HepG2 (cell line): ENCODE measurements around the gene SSBP2. TPM values are rescaled to one million over a fixed set of nuclear protein-coding genes. Genes with fewer than 3 reads are reported as not detected.

ENCODE experiments used
- ATAC-seq: fragments of 200-7000 bp; cut with Tn5 transposase; 3 replicates; pipeline ENCODE4 v1.9.1; 2020; ENCODE audit warnings: mild to moderate bottlenecking, moderate library complexity
- BruUV-seq: library from RNA; stranded (reverse); fragments of 400-500 nt; replicated peaks from 2 replicates; lab custom pipeline; 2021; lab: Mats Ljungman, UMichigan
- CTCF ChIA-PET: fragments of 300-600 bp; formaldehyde crosslinking; extraction: SDS; loops from one replicate; lab custom pipeline; 2021; ENCODE audit warnings: low total read pairs, inconsistent platforms, low intra/inter-chr PET ratio; lab: Yijun Ruan, JAX
- POLR2A ChIA-PET: fragments of 350-600 bp; sonication (Branson Sonifier 250); formaldehyde crosslinking; loops from one replicate; lab custom pipeline; 2020; ENCODE audit warnings: antibody characterized with exemption, inconsistent platforms; lab: Yijun Ruan, JAX
- DNase-seq: peaks from one replicate; pipeline ENCODE4 v3.0.0-alpha.2; 2015; ENCODE audit warnings: low spot score
- FAIRE-seq: peaks from 3 replicates; lab custom pipeline; 2011; peaks lifted over from hg19 to GRCh38; lab: Jason Lieb, UNC
- H2AFZ ChIP-seq: one replicate; pipeline ENCODE4 v1.6.1; 2011; ENCODE audit warnings: low read length, inconsistent platforms
- H3K27ac ChIP-seq: fragments of 300-600 bp; 3 replicates; pipeline ENCODE4 v1.8.0; 2011; ENCODE audit warnings: mixed run types, mild to moderate bottlenecking, mixed read lengths, low read length, inconsistent platforms; ENCODE audit not compliant: insufficient read depth; ENCODE audit errors: extremely low read length
- H3K27me3 ChIP-seq, 2 experiments: fragments of 200-600 bp in 1 of 2; 2 replicates in 1 of 2; 3 replicates in 1 of 2; pipeline versions ENCODE4 v1.6.0 to v1.8.0; 2011; ENCODE audit warnings: low read length in 2 of 2, mild to moderate bottlenecking in 2 of 2, moderate library complexity in 2 of 2, inconsistent platforms in 1 of 2; ENCODE audit not compliant: insufficient read depth in 2 of 2, control insufficient read depth in 1 of 2
- H3K36me3 ChIP-seq, 2 experiments: fragments of 200-600 bp in 1 of 2; replicated peaks in 1 of 2; 2 replicates in 1 of 2; 3 replicates in 1 of 2; pipeline versions ENCODE4 v1.5.1 to v1.8.0; 2011; ENCODE audit warnings: low read length in 2 of 2, inconsistent platforms in 1 of 2; ENCODE audit not compliant: insufficient read depth in 2 of 2, control insufficient read depth in 1 of 2
- H3K4me1 ChIP-seq: 2 replicates; pipeline ENCODE4 v1.5.1; 2012; ENCODE audit warnings: low read length, inconsistent platforms; ENCODE audit not compliant: insufficient read depth
- H3K4me2 ChIP-seq: 2 replicates; pipeline ENCODE4 v1.6.0; 2011; ENCODE audit warnings: low read depth, low read length, inconsistent platforms
- H3K4me3 ChIP-seq, 3 experiments: fragments of 200-600 bp in 1 of 3; sonication (generic), shearing (Covaris generic) in 1 of 3; replicated peaks in 1 of 3; 2 replicates each; pipeline ENCODE4 v1.5.1; 2011 to 2016; ENCODE audit warnings: low read length in 3 of 3, inconsistent platforms in 2 of 3, low read depth in 2 of 3, mild to moderate bottlenecking in 2 of 3, control low read depth in 1 of 3, mixed read lengths in 1 of 3; ENCODE audit not compliant: insufficient read depth in 1 of 3
- H3K79me2 ChIP-seq: one replicate; pipeline ENCODE4 v1.6.1; 2011; ENCODE audit warnings: low read length, inconsistent platforms; ENCODE audit not compliant: insufficient read depth
- H3K9ac ChIP-seq: 2 replicates; pipeline ENCODE4 v1.6.0; 2011; ENCODE audit warnings: mild to moderate bottlenecking, low read depth, low read length, inconsistent platforms; ENCODE audit not compliant: insufficient read depth
- H3K9me3 ChIP-seq: 2 replicates; pipeline ENCODE4 v1.5.1; 2012; ENCODE audit warnings: mild to moderate bottlenecking, low read length
- H4K20me1 ChIP-seq: 2 replicates; pipeline ENCODE4 v1.6.0; 2011; ENCODE audit warnings: inconsistent platforms, mild to moderate bottlenecking, low read length, moderate library complexity; ENCODE audit not compliant: insufficient read depth
- CBX5 ChIP-seq: sonication (generic); formaldehyde crosslinking; IDR thresholded peaks from 2 replicates; pipeline ENCODE4 v1.4.0; 2020; ENCODE audit warnings: missing genetic modification reagents, borderline replicate concordance
- FOXK1 ChIP-seq: sonication (generic); formaldehyde crosslinking; IDR thresholded peaks from 2 replicates; pipeline ENCODE4 v1.4.0; 2020; ENCODE audit warnings: low read depth, missing genetic modification reagents, borderline replicate concordance
- GATA4 ChIP-seq: sonication (generic); IDR thresholded peaks from 2 replicates; pipeline ENCODE4 v1.6.1; 2016; ENCODE audit warnings: antibody characterized with exemption, low read depth, borderline replicate concordance
- KDM4B ChIP-seq: sonication (generic); formaldehyde crosslinking; IDR thresholded peaks from 2 replicates; pipeline ENCODE4 v1.4.0; 2020; ENCODE audit warnings: missing genetic modification reagents
- MBNL3 ChIP-seq: fragments of 250-450 bp; sonication (Bioruptor Pico); conservative IDR thresholded peaks from 2 replicates; pipeline ENCODE4 v1.8.0; 2022; ENCODE audit warnings: mild to moderate bottlenecking, inconsistent platforms
- MLLT10 ChIP-seq: sonication (generic); formaldehyde crosslinking; IDR thresholded peaks from 2 replicates; pipeline ENCODE4 v1.4.0; 2020; ENCODE audit warnings: missing genetic modification reagents
- PHB2 ChIP-seq: fragments of 450-650 bp; IDR thresholded peaks from 2 replicates; pipeline ENCODE4 v1.6.1; 2018; ENCODE audit not compliant: partially characterized antibody
- TSC22D2 ChIP-seq: sonication (generic); formaldehyde crosslinking; IDR thresholded peaks from 2 replicates; pipeline ENCODE4 v1.5.1; 2020; ENCODE audit warnings: missing genetic modification reagents, mild to moderate bottlenecking, borderline replicate concordance
- ZNF317 ChIP-seq: sonication (generic); formaldehyde crosslinking; IDR thresholded peaks from 2 replicates; pipeline ENCODE4 v1.5.0; 2020; ENCODE audit warnings: mild to moderate bottlenecking, missing genetic modification reagents
- ZSCAN21 ChIP-seq: sonication (generic); formaldehyde crosslinking; IDR thresholded peaks from 2 replicates; pipeline ENCODE4 v1.8.0; 2022; ENCODE audit warnings: mild to moderate bottlenecking, missing genetic modification reagents, moderate library complexity, borderline replicate concordance
- in situ Hi-C: cut with HindIII; loops from 2 replicates; pipeline ENCODE4 v1.10.0; 2017; ENCODE audit warnings: low pct_unique_long_range_greater_than_20kb; ENCODE audit not compliant: extremely low pct_ligation_motif_present
- intact Hi-C: fragments of 100-400 bp; cut with micrococcal nuclease; formaldehyde crosslinking; loops from one replicate; pipeline ENCODE4 v1.10.0; 2022; ENCODE audit not compliant: unreplicated experiment
- polyA plus RNA-seq, 8 experiments: library from polyadenylated mRNA; depleted of rRNA in 3 of 8; stranded (reverse) in 7 of 8; unstranded in 1 of 8; fragments of >200 nt; fragmentation: Illumina TruSeq in 4 of 8; extraction: Trizol in 4 of 8; gene quantifications; 2 replicates each; pipeline versions ENCODE4 v1.2.1 to v1.2.3, GENCODE V29; 2011 to 2016; ENCODE audit warnings: low read depth in 4 of 8, missing spikeins in 1 of 8, mixed read lengths in 1 of 8; ENCODE audit not compliant: insufficient read depth in 1 of 8
- total RNA-seq, 5 experiments: library from RNA; depleted of rRNA; stranded (reverse); fragments of >200 nt; fragmentation: Illumina TruSeq; extraction: Trizol; gene quantifications; 2 replicates each; pipeline ENCODE4 v1.2.3, GENCODE V29; 2016; ENCODE audit warnings: low read depth in 1 of 5
- TF ChIP-seq, protein P1 (sequence below): sonication (generic); formaldehyde crosslinking; IDR thresholded peaks from 2 replicates; pipeline ENCODE4 v1.9.0; 2021; ENCODE audit warnings: missing genetic modification reagents, mild to moderate bottlenecking, borderline replicate concordance

The SSBP2 gene
- total and polyA plus RNA-seq, 2 of the 13 experiments (the other 11 are each of a cell fraction or from before 2014, with no cell fraction given): 0.16 TPM; not detected in 1

DNA sequence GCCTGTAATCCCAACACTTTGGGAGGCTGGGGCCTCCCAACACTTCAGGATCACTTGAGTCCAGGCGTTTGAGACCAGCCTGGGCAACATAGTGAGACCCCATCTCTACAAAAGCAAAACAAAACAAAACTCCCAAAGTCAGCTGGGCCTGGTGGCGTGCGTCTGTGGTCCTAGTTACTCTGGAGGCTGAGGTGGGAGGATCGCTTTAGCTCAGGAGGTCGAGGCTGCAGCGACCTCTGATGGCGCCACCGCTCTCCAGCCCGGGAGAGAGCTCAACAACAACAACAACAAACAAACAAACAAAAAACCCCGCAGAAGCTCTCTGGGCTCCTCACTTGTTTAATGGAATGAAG, 357.5 kb downstream of the SSBP2 start (continued):
- no peak for TF ChIP-seq PHB2
- no peak for TF ChIP-seq TSC22D2 (CRISPR knock-in tag)
- no peak for TF ChIP-seq MLLT10 (CRISPR knock-in tag)
- TF ChIP-seq KDM4B: no peak
- TF ChIP-seq CBX5: no peak

DNA sequence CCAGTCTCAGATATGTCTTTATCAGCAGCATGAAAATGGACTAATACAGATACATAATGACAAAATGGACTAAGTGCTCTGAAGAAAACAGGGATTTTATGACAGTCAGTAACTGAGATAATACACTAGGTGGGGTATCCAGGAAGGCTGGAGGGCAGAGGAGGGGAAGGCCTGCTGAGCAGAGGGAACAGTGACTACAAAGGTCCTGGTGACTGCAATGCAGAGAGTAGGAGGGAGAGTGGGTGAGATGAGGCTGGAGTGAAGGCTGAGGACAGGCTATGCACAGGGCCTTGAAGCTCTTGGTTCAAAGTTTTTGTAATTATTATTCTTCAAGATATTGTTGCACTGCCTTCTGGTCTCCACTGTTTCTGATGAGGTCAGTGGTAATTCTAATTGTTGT, 361.9 kb downstream of the SSBP2 start:
- TF ChIP-seq MBNL3 (CRISPR knock-in tag): no peak
- no peak for TF ChIP-seq GATA4
- no peak for TF ChIP-seq ZNF317 (CRISPR knock-in tag)
- TF ChIP-seq FOXK1: no peak
- TF ChIP-seq, protein P1, sequence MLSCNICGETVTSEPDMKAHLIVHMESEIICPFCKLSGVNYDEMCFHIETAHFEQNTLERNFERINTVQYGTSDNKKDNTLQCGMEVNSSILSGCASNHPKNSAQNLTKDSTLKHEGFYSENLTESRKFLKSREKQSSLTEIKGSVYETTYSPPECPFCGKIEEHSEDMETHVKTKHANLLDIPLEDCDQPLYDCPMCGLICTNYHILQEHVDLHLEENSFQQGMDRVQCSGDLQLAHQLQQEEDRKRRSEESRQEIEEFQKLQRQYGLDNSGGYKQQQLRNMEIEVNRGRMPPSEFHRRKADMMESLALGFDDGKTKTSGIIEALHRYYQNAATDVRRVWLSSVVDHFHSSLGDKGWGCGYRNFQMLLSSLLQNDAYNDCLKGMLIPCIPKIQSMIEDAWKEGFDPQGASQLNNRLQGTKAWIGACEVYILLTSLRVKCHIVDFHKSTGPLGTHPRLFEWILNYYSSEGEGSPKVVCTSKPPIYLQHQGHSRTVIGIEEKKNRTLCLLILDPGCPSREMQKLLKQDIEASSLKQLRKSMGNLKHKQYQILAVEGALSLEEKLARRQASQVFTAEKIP: no peak
- no peak for TF ChIP-seq ZSCAN21 (CRISPR knock-in tag)
- no peak for DNase-seq
- ChIA-PET CTCF (no interaction called here), POLR2A (no interaction called here)
- intact Hi-C loops: no loop called here
- Histone ChIP-seq H3K4me2 (no peak overlapping the region), H3K9ac (no peak overlapping the region), H3K79me2 (no peaks in the 10 kb centered on the region), H3K27ac (no peak overlapping the region), H2AFZ (no peak overlapping the region), H3K36me3 (no peaks in the 10 kb centered on the region), H4K20me1 (no peaks in the 10 kb centered on the region), H3K4me1 (no peaks in the 10 kb centered on the region), H3K4me3 (no peak overlapping the region), H3K9me3 (no peaks in the 10 kb centered on the region), H3K27me3 (peaks cover 2 to 3% of the 10 kb centered on the region in 2 experiments; a peak in 1 of 5 replicates)
- no peak for FAIRE-seq
- peak; percentile 69 for ATAC-seq
- in situ Hi-C loops: no loop called here
- no TSS peak for BruUV-seq
